Stimulated activated CD4-positive, alpha-beta T cell treated with anti-CD3 and anti-CD28 coated beads, Interleukin-2, amount 100 ng/mL, for 4 hours (primary cell): Measurements from ENCODE around the gene MASTL.

ENCODE experiments used
- DNase-seq: peaks from one replicate; pipeline ENCODE4 v3.0.0-alpha.2; 2020; ENCODE audit warnings: low read depth

The MASTL gene

DNA sequence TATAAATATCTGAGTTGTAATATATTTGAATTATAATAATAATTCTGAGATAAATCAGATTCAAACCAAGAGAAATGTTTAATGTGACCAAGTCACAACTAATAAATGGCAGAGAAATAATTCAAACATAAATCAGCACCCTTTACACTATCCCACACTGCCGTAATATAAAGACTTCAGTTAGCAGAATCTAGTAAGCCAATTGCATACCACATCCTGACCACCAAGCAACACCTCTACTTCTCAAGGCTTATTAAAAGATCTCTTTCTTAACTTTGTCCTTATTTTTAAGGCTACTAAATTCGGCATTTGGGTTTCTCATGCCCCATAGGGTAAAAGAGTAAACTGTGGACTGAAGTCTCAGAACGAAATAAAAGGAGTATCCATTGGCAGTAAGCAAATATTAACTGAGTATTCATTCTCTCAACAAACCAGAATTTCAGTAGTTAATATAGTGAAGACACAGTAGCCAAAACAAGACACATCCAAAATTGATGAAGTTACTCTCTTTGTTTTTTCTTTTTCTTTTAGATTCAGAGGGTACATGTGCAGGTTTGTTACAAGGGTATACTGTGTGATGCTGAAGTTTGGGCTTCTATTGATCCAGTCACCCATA lies 70.6 kb downstream of the MASTL start:
- no peak for DNase-seq

DNA sequence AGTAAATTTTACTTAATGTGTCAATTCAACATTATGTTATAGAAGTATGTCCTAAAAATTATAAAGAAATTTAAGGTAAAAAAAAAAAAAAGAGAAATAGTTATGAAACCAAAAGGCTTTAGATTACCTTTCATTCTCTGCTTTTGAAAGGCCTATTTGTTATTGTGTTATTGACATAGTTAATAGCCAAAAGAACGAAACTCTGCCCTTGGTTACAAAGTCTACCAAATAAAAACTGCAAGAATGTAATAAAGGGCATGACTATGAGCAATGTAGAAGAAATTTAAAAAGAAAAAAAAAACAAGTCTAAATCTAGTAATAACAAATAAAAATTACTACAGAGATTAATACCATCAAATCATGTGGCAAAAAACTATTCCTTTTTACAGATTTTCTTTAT lies 74.9 kb downstream of the MASTL start:
- no peak for DNase-seq

DNA sequence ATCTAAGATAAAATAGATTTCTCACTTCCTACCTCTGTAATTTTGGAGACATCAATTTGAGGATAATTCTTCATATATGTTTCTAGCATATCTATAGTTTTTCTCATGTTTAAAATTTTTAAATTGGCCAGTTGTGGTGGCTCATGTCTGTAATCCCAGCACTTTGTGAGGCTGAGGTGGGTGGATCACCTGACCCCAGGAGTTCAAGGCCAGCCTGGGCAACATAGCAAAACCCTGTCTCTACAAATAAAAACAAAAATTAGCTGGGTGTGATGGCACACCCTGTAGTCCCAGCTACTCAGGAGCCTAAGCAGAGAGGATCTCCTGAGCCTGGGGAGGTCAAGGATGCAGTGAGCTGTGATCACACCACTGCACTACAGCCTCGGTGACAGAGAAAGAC lies 80.6 kb downstream of the MASTL start:
- no peak for DNase-seq
